GM21717 (cell line): ENCODE results near the gene TERT.
"Not testable (repeated sequence)": the region's sequence is repeated elsewhere in the genome, so short reads cannot be mapped to it uniquely, and the experiment has no call there.

ENCODE experiments used
- ATAC-seq: cut with Tn5 transposase; IDR thresholded peaks from one replicate; pipeline ENCODE4 v1.9.1; 2021; ENCODE audit warnings: mild to moderate bottlenecking, moderate library complexity; ENCODE audit not compliant: unreplicated experiment

Gene TERT

DNA sequence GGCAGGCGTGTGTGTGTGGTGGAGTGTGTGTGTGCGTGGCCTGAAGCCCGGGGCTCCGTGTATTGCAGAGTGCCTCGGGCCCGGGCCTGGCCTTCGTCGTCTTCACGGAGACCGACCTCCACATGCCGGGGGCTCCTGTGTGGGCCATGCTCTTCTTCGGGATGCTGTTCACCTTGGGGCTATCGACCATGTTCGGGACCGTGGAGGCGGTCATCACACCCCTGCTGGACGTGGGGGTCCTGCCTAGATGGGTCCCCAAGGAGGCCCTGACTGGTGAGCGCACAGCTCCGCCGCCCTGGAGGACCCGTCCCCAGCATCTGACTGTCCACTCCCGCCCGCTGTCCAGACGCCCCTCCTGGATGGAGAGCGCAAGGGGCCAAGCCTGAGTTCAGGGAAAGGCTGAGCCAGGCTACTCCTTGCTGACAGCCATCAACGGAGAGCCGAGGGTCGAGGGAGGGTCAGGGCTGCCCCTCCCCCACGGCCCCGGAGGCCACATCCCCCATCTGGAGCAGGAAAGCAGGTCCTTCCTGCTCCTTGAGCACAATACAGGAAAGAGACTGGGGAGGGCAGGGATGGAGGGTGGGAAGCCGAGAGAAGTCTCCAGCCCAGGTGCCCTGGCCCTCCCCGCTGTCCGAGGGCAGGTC lies 51.3 kb downstream of the TERT start:
- no peak for ATAC-seq

DNA sequence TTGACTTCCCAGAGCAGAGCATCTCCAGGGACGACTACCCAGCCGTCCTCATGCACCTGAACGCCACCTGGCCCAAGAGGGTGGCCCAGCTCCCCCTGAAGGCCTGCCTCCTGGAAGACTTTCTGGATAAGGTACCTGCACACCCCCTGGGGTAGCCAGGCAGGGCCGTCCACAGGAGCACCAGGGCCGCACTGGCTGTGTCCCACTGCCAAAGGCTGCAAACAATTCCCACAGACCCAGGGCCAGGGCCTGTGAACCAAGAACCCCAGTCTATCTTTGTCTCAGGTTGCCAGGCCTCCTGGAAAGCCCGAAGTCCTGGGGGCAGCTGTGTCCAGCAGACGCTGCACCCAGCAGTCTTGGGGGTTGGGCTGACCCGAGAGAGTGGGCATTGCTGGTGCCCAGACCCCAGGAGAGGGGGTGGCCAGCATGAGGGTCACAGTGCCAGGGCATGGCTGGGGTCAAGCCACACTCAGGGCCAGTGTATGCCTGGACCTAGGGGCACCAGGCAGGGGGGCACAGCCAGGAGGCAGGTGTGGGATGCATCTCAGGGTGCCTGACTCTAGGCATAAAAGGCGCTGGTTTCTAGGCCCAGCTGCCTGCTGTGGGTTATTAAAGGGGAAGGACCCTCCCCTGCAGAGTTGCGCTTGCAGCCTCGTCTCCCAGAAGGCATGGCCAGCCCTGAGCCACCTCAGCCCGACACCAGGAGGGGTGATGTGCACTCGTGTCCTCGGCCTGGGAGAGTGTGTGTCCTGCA lies 52.0 kb downstream of the TERT start:
- ATAC-seq, result no peak

GRCh38 chr5:1241509-1242080 lies 53.3 kb downstream of the TERT start:
- ATAC-seq, result no peak

GRCh38 chr5:1240496-1241260 lies 54.2 kb downstream of the TERT start:
- no peak for ATAC-seq

GRCh38 chr5:1239505-1240251 lies 55.2 kb downstream of the TERT start:
- ATAC-seq, result no peak

GRCh38 chr5:1235838-1236237 lies 59.0 kb downstream of the TERT start:
- ATAC-seq, result no peak

GRCh38 chr5:1235379-1235778 lies 59.5 kb downstream of the TERT start:
- no peak for ATAC-seq

DNA sequence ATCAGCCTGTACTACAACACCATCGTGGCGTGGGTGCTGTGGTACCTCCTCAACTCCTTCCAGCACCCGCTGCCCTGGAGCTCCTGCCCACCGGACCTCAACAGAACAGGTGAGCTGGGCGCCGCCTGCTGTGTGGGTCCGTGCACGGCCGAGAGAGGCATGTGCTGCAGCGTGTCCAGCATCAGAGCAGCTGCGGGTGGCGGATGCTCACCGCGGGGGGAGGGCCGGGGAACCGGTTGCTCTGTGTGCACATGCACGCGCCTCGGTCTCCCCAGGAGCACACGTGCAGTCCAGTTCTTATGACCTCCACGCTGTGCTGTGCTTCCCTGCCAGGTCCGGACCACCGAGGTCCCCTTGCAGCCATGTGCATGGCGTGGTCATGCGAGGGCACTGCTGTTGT lies 62.1 kb downstream of the TERT start:
- no peak for ATAC-seq

GRCh38 chr5:1231354-1231905 lies 63.4 kb downstream of the TERT start:
- no peak for ATAC-seq

DNA sequence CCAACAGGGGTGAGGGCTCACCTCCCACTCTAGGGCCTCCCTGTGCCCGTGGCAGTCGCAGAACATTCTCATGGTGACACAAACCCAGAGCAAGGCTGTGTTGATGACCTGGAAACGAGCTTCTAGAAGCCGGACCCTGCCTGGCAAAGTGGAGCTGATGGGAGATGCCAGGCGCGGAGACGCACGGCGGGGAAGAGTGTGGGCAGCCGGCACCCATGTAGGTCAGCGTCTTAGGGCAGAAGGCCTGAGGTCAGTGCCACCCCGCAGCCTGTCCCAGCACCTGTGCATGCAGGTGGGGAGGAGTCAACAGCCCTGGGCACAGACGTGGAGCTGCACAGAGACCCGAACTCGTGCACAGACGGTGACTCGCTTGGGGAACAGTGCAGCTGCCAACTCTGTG lies 64.3 kb downstream of the TERT start:
- no peak for ATAC-seq

GRCh38 chr5:1229822-1230221 lies 65.0 kb downstream of the TERT start:
- ATAC-seq, result no peak

DNA sequence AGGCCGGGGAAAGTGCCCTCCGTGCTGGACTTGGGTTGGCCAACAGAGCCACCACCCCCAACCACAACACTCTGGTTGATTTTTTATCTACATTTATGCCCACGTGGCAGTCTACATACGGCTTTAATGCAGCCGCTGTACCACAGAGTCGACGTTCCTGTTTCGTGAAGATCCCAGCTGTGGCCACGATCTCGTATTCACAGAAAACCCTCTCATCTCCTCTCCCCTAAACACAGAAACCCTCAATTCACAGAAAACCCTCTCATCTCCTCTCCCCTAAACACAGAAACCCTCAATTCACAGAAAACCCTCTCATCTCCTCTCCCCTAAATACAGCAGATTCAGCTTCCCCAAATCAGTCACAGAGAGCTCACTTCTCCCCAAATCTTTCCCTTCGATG lies 65.8 kb downstream of the TERT start:
- not testable (repeated sequence) for ATAC-seq

- ATAC-seq, result no peak
Measured at GRCh38 chr5:1228120-1228519, 66.7 kb downstream of the TERT start.

GRCh38 chr5:1227667-1228066 lies 67.2 kb downstream of the TERT start:
- no peak for ATAC-seq

GRCh38 chr5:1226839-1227581 lies 67.9 kb downstream of the TERT start:
- ATAC-seq, result no peak

GRCh38 chr5:1226231-1226630 lies 68.6 kb downstream of the TERT start:
- ATAC-seq, result no peak

GRCh38 chr5:1225081-1225480 lies 69.8 kb downstream of the TERT start, which contains the start of gene SLC6A18:
Gene SLC6A18 (plus strand): TSS chr5:1225381. CDS start chr5:1225478, 97 bp downstream.
- no peak for ATAC-seq

DNA sequence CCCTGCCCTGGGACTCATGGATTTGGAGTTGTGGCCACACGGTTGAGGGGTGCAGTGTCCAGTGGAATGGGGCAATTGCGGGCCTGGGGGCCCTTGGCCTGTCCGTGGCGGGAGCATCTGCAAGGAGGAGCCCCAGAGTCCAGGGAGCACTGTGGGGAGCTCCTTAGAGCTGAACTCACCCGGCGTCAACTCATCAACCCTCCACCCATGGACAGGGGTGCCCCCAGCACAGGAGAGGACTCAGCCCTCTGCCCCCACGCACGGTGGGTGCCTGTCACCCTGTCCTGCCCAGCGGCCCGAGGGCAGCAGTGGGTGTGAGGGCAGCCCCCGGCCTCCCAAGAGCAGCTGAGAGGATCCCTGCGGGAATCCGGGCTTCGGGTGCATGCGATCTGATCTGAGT lies 70.2 kb downstream of the TERT start:
- ATAC-seq, result no peak

GRCh38 chr5:1223278-1223670 lies 71.6 kb downstream of the TERT start:
- no peak for ATAC-seq
